ENCODE data around the gene ITFG2.
"Not testable (repeated sequence)": the region's sequence is repeated elsewhere in the genome, so short reads cannot be mapped to it uniquely, and the experiment has no call there.

Gene ITFG2

DNA sequence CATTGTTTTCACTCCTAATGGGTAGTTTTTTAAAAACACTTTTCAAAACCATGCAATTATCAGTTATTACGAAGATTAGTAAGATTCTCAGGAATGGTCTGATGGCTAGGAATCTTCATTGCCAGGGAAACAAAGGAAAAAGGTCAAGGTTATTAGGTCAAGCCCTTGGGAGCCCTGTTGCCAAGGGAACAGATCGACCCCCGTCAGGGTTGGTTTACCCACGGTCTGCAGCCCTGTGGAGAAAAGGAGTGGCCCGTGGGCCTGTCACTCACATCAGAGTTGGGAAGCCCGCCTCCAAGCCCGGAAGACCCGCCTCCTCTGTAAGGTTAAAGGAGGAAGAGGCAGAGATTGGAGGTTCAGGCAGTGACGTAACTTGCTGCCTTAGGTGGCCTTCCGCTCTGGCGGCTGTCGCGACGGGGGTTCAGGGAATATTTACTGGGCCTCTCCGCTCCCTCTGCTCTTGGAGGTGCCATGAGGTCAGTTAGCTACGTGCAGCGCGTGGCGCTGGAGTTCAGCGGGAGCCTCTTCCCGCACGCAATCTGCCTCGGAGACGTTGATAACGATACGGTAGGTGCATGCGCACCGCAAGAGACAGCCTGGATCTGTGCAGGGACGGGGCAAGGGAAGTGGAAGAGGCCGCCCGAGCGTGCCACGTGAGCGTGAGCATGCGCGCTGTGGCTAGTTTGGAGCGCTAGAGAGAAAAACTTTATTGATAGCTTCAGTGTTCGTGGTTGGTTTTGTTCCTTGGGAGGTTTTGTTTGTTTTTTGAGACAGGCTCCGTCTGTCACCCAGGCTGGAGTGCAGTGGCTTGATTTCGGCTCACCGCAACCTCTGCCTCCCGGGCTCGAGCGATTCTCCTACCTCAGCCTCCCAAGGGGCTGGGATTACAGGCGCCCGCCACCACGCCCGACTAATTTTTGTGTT lies at the start of gene ITFG2:
Gene ITFG2 (plus strand): TSS at position 379 of the 924 bp plus-strand sequence. CDS start 93 bp downstream, at position 472.
- DNase-seq = peak; percentile 95

DNA sequence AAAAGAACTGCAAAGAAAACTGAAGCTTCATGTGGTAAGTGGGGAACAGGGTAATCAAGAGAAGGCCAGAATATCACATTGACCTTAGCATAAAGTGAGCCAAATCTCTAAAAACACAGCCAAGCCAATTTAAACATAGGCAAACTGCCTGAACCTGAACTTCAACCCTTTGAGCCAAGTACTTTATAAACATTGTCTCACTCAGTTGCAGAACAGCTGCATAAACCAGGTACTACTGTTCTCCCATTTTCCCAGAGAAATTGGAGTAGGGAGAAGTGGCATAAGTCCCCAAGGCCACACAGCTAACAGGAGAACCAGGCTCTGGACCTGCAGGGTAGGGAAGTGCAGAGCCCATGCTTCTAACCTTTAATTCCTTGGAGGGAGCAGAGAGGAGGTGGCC lies 48.1 kb upstream of the ITFG2 start:
- no peak for DNase-seq

DNA sequence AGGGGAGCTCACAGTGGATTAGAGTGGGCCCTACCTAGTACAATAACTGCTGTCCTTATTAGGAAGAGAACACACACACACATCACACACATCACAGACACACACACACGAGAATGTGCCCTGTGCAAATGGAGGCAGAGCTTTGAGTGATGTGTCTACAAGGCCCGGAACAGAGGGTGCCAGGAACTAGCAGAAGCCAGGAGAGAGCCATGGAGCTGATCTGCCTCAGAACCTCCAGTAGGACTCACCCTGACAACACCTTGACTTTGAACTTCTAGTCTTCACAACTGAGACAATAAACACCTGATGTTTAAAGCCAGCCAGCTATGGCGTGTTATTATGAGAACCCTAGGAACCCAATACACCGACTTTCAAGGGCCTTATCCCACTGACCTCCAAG lies 47.4 kb upstream of the ITFG2 start:
- DNase-seq = no peak

DNA sequence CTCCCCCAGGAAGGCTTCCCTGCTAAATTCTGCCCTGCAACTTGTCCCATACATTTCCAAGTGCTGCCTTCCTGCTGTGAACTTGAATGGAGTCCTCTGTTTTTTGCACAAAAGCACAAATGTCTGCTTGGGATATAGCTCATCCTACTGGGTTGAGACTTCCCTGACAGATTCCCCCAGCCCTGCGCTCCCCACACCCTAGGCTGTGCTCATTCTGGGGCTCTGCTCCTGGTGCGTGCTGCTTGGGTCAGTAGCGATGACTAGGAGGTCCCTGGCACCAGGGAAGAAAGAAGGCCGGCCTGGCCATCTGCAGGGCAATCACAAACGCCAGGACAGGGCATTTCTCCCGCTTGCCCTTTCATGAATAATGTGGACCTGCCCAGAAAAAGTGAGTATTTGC lies 46.9 kb upstream of the ITFG2 start:
- DNase-seq = no peak

DNA sequence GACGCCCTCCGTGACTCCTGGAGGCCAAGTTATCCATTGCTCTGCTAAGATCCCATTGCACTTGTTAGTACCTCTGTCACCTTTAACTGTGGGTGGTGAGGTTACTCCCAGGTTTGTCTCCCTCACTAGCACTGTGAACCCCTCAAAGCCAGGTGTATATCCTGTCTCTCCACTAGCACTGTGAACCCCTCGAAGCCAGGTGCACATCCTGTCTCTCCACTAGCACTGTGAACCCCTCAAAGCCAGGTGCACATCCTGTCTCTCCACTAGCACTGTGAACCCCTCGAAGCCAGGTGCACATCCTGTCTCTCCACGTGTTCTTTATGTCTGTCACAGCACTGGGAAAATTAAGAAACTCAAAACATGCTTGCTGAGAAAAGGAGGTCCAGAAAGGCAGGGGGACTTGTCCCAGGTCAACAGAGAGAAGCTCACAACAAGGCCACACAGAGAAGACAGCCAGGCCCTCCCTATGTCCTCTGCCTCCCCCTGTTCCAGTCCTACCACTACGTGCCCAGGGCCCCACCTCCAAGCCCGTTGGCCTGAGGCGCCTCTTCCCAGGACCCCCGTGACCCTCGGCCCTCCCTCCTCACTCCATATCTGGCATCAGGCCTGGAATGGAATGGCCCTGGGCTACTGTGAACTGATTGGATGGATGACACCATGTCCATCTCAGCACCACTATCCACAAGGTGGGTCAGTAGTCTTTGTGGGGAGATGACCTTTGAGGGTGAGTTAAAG lies 44.1 kb upstream of the ITFG2 start:
- no peak for DNase-seq

DNA sequence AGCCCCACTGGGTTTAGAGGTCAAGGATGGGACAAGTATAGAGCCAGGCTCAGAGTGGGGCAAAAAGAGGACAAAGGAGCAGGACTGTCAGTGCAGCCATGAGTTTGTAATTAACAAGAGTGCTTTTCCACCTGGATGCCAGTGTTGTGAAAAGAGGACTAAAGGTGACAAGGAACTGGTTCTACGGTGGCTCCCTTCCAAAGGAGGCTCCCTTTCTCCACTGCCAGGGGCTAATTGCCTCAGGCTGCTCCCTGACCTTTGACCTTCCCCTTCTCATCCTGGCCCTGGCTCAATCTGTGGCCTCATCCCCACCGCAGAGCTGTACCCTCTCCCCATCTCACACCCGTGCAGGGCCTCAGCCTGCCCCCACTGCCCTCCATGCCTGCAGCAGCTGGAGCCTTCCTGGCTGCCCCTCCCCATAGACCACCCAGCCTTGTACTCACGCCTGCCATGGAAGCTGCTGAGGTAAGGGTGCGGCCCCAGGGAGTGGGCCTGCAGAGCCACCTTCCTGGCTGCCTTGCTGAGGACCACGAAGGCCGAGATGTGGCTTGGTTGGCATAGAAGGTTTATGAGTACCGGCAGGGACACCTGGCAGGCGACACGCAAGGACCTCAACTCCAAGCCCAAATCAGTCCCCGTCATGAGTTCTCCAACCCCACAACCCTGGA lies 42.5 kb upstream of the ITFG2 start:
- no peak for DNase-seq

DNA sequence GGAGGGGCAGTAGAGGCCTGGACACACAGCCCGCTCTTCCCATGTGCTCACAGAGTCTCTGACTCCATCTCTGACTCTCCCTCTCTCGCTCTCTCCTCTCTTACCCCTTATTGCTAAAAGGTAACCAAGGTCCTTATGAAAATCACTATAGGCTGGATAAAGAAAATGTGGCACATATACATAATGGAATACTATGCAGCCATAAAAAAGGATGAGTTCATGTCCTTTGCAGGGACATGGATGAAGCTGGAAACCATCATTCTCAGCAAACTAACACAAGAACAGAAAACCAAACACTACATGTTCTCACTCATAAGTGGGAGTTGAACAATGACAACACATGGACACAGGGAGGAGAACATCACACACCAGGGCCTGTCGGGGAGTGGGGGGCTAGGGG lies 41.9 kb upstream of the ITFG2 start:
- not testable (repeated sequence) for DNase-seq

DNA sequence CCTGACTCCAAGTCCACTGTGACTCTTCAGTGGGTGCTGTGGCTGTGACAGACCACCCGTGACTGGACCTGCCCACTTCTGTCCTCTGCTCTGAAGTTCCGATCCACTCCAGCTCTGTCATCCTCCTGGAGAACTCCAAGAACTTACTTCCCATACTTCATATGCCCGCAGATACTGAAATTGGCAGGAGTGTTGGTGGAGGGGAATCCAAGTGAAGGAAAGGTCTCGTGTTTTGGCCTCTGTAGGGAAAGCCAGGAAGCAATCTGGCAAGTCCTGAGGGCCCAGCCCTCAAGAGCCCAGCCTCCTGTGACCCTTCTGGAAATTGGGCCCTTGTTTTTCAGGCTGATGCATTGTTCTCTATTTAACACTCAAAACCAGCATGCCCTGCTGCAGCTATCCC lies 40.1 kb upstream of the ITFG2 start:
- DNase-seq = no peak

DNA sequence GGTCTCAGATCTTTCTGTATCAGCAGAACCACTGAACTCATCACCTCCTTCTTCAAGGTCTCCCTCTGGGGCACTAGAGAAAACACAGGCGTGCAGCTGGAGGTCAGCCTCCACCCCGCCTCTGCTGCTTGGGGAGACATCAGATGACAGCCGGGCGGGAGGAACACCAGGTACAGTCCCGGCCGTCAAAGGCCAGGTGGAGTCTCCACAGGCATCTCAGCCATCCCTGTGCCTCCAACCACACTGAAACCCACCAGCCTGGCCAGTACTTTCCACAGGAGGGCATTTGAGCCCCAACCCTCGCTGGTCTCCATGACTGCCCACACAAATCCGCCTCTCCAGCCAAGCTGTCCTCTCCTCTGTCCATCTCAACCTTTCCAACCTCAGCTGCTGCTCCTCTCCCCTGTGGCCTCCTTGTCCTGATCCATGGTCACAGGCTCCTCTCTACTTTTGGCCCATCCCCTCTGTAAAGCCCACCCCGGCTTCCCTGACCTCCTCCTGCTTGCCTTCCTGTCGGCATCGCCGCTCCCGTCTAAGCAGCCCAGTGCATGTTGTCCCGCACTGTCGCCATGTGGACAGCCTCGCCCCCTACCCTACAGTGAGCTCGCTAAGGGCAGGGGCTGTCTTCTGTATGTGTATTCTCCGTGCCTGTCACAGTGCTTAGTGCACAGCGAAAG lies 39.1 kb upstream of the ITFG2 start:
- no peak for DNase-seq

DNA sequence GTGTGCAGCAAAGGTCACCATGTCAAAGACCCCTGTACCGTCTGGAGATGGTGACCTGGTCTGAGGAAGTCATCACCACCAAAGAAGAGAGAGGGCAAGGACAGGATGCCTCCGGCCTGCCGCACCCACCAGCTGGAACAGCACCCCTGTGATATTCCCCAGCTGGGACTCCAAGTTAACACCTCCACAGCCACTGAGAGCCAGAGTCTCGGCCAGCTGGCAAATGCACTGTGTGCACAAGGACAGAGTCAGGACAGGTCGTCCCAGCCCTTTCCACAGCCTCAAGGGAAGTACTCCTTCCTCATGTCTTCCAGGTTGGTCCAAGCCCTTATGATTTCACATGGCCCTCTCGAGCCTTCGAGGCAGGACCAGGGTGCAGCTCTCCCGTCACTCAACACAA lies 37.0 kb upstream of the ITFG2 start:
- no peak for DNase-seq

DNA sequence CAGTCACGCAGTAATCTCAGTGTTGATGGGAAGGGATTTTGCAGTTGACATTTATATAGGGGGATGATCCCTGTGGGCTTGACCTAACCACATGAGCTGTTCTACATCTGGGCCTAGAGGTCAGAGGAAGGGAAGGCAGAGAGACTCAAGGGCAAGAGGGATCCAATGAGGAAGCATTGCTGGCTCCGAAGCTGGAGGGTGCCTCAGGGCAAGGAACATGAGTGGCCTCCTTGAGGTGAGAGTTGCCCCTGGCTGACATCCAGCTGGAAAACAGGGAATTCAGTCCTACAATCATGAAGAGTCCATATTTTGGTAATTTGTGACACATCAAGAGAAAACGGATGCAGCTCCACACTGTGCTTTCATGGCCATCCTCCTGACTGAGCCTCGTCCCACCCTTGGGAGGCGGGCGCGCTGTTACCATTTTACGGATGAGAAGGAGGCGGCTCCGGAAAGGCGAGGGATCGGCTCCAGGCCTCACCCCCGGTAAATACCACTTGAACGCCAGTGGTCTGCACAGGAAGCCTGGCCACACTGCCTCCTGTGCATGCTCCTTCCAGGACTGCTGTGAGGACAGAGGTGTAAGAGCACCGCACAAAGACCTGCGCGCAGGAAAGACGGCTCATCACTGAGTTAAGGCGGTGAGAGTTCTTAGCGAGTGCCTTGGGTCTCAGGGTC lies 36.2 kb upstream of the ITFG2 start:
- DNase-seq = no peak

DNA sequence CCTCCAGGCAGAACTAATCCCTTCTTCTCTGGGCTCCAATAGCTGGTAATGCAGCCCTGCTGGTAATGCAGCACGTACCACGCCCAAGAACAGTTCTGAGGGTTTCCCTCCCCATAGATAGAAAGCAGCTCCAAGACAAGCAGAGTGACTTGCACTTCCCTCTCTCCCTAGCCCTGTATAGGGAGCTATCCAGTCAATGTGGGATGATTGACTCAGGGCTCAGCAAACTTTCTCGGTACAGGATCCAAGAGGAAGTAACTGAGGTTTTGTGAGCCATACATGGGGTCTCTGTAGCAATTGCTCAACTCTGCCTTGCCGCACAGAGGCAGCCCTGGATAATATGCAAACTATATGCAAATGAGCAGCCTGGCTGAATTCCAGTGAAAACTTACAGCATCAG lies 33.2 kb upstream of the ITFG2 start:
- no peak for DNase-seq

DNA sequence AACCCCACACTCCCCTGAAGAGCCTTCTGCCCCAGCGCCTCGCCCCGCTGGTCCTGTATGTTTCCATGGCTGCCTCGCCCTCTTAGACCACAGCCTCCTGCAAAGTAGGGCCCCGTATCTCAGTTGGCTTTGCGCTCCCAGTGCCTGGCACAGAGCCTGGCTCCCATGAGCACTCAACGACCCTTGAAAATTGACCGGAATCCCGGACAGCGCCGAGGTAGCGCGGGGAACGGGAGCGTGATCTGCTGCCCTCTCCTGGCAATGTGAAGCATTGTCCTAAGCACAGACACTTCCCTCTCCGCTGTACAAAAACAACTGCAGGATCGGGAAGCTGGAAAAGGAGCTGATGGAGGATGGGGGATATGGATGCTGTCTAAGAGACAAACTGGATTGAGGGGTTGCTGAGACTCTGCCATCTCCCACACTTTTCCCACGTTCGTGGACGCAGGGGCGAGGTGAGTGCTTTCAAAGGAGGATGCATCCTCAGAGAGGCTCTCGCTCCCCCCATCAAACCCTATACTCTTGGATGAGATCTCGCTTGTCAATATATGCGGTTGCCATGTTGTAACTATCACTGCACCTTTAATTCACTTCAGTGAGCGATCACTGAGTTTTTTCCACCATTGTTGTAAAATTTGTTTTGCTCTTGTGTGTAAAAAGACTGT lies 28.4 kb upstream of the ITFG2 start:
- peak; percentile 37 for DNase-seq

DNA sequence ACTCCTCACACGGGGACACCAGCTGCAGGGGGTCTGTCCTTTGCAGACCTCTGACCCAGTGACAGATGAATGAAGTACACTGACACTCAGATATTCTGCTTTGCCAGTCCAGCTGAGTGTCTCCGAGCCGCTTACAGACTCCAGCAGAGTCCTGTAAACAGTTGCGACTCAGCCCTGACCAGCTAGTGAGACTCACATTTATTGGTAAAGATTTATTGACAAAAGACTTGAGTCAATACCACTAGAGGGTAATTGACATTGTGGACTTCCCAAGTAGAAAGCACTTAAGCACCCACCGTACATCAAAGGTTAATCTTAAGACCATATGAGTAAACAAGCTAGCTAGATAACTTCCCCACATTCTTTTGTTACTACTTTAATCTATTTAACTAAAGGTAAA lies 27.5 kb upstream of the ITFG2 start:
- DNase-seq = no peak

DNA sequence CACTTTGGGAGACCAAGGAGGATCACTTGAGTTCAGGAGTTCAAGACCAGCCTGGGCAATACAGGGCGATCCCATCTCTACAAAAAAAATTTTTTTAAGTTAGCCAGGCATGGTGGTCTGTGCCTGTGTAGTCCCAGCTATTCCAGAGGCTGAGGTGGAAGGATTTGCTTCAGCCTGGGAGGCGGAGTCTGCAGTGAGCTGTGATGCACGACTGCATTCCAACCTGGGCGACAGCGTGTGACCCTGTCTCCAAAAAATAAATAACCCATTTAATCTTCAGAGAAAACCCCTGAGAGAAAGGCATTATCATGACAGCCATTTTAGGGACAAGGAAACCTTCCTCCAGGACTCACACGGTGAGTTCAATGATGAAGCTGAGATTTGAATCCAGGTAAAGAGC lies 21.4 kb upstream of the ITFG2 start:
- no peak for DNase-seq

DNA sequence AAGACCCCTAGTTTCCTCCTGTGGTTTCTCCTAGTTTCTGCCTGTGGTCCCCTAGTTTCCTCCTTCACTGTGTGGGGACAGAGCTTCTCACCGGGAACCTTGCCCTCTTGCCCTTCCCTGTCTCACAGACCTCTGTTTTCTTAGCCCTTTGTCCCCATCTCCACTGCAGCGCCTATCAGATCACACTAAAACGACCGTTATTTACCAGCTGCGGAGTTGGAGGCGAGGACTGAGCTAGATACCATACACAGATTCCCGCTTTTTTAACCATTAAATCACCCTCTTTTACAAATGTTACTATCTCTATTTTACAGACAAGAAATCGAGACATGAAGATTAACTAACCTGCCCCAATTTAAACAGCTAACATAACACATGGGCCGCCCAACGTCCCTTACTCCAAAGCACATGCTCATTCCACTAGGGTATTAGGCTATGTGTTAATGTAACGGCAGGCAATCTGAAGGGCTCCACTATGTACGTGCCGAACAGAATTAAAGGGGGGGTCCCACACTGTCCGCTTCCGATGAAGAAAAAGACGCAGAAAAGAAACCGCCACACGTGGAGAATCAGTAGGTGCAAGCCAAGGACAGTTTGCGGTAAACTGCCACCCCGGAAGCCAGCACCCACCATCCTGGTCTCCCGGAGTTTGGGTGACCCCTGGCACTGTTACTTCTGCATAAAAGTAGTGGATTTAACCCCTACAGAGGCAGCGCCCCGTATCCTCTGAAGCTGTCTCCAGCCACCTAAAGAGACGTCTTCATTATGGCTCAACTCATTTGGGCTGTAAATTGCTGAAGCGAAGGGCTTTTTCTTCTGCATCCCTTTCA lies 19.6 kb upstream of the ITFG2 start:
- no peak for DNase-seq

DNA sequence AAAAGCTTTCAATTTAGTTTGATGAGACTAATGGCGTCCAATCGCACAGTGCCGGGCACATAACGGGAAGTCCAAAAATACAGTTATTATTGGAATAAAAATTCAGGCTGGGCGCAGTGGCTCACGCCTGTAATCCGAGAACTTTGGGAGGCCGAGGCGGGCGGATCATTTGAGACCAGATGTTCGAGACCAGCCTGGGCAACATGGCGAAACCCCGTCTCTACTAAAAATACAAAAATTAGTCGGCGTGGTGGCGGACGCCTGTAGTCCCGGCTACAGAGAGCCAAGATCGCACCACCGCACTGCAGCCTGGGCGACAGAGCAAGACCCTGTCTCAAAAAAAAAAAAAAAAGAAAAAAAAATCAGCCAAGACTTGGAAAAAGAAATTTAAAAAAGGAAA lies 18.9 kb upstream of the ITFG2 start:
- DNase-seq = no peak

DNA sequence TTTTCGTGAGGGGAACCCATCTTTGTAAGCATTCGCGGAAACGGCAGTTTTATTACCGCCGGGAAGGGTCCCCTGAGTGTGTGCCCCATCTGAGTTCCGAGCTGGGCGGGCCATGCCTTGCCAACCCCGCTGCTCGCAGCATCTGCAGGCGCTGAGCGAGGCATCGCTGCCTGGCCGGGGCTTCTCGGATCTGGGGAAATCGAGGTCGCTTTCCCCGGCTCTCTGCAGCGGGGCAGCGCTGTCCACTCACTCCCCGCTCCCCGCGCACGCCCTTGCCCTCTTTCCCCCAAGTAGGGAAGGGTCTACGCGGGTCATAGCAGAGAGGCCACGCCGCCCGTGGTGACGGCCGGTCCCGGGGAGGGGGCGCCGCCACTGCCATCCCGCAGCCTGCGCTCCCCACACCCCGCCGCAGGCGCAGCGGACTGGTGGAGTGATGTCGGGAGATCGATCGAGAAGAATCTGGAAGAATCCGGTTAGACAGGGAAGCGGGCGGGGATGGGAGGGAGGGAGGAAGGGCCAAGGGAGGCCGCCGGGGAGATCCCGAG lies 18.2 kb upstream of the ITFG2 start:
- DNase-seq = no peak

DNA sequence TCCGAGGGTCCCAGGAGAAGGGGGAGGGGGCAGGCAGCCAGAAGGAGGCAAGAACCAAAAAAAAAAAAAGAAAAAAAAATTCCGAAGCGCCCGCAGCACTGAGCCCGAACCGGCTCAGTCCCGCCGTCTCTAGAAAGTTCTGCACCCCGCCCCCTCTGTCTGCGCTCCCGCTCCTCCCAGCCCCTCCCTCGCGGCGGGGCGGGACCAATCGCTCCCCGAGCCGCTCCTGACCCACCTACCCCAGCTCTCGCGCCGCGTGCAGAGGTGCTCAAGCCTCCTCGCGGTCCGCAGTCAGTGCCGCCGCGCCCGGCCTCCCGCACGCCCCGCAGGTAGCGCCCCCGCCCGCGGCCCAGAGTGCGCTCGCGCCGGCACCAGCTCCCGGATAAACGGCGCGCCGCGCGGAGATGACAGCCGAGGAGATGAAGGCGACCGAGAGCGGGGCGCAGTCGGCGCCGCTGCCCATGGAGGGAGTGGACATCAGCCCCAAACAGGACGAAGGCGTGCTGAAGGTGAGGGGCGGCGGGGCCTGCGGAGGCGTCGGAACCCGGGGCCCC lies 17.7 kb upstream of the ITFG2 start, which contains the start of gene FKBP4:
Gene FKBP4 (plus strand): TSS at position 235 of the 554 bp plus-strand sequence. CDS start 170 bp downstream, at position 405.
- DNase-seq = peak; percentile 68

Data from NCI-H2107 (cell line).